Measurements from ENCODE around the gene CAMK2D.

Gene CAMK2D

GRCh38 chr4:113437129-113437528 lies 324.4 kb downstream of the CAMK2D start:
- peaks cover 3% of the 10 kb centered on the region; the same call in 1 of the 2 replicates for H3K4me1 ChIP-seq (ENCODE audit: control insufficient read depth, insufficient read depth, low read length)
- no CpG with 5 or more reads among the region's 3 CpGs for WGBS (ENCODE audit: insufficient coverage, insufficient read length)
- no peak for DNase-seq (ENCODE audit: low read depth, low spot score)

GRCh38 chr4:113436360-113436759 lies 325.2 kb downstream of the CAMK2D start:
- H3K27me3 ChIP-seq (ENCODE audit: control insufficient read depth, insufficient read depth, low read length), result no peaks in the 10 kb centered on the region
- H3K9me3 ChIP-seq (ENCODE audit: control insufficient read depth, insufficient read depth, low read length), result no peaks in the 10 kb centered on the region
- H3K36me3 ChIP-seq (ENCODE audit: control insufficient read depth, insufficient read depth, low read length), result no peaks in the 10 kb centered on the region
- H3K27ac ChIP-seq (ENCODE audit: low read length), result no peak overlapping the region
- peaks cover 3% of the 10 kb centered on the region; the same call in 1 of the 2 replicates for H3K4me1 ChIP-seq (ENCODE audit: control insufficient read depth, insufficient read depth, low read length)
- H3K4me3 ChIP-seq (ENCODE audit: low read length), result no peak overlapping the region
- no CpG with 5 or more reads among the region's 3 CpGs for WGBS (ENCODE audit: insufficient coverage, insufficient read length)
- DNase-seq (ENCODE audit: low read depth, low spot score), result no peak

More at GRCh38 chr4:113437129-113437528, 324.4 kb downstream of the CAMK2D start:
- Histone ChIP-seq H3K36me3 (ENCODE audit: control insufficient read depth, insufficient read depth, low read length) (no peaks in the 10 kb centered on the region), H3K27ac (ENCODE audit: low read length) (no peak overlapping the region), H3K27me3 (ENCODE audit: control insufficient read depth, insufficient read depth, low read length) (no peaks in the 10 kb centered on the region), H3K9me3 (ENCODE audit: control insufficient read depth, insufficient read depth, low read length) (no peaks in the 10 kb centered on the region), H3K4me3 (ENCODE audit: low read length) (no peak overlapping the region)

- Histone ChIP-seq H3K4me1 (ENCODE audit: control insufficient read depth, insufficient read depth, low read length) (peaks cover 3% of the 10 kb centered on the region; the same call in 1 of the 2 replicates), H3K27ac (ENCODE audit: low read length) (no peak overlapping the region), H3K36me3 (ENCODE audit: control insufficient read depth, insufficient read depth, low read length) (no peaks in the 10 kb centered on the region), H3K27me3 (ENCODE audit: control insufficient read depth, insufficient read depth, low read length) (no peaks in the 10 kb centered on the region), H3K4me3 (ENCODE audit: low read length) (no peak overlapping the region), H3K9me3 (ENCODE audit: control insufficient read depth, insufficient read depth, low read length) (no peaks in the 10 kb centered on the region)
- DNase-seq (ENCODE audit: low read depth, low spot score), result no peak
- WGBS (ENCODE audit: insufficient coverage, insufficient read length), result no CpG with 5 or more reads among the region's 7 CpGs
Measured at GRCh38 chr4:113435893-113436292, 325.6 kb downstream of the CAMK2D start.

DNA sequence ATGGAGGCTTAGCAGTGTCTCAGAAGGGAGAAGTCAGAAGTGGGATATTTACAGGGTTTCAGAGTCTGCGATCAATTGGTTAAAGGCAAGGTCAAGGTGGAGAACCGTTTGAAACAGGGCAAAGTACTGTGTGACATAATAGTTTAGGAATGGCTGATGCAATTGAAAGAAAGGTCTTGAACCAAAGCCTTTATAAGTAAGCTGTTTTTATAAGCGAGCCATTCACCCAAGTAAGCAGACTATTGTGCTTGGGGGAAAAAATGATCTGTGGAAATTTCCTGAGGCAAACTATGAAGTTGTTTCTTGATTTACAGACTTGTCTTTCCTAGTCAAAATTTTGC lies 327.3 kb downstream of the CAMK2D start:
- Histone ChIP-seq H3K27ac (ENCODE audit: low read length) (no peak overlapping the region), H3K27me3 (ENCODE audit: control insufficient read depth, insufficient read depth, low read length) (no peaks in the 10 kb centered on the region), H3K9me3 (ENCODE audit: control insufficient read depth, insufficient read depth, low read length) (no peaks in the 10 kb centered on the region), H3K4me3 (ENCODE audit: low read length) (no peak overlapping the region), H3K4me1 (ENCODE audit: control insufficient read depth, insufficient read depth, low read length) (peaks cover 3% of the 10 kb centered on the region; the same call in 1 of the 2 replicates), H3K36me3 (ENCODE audit: control insufficient read depth, insufficient read depth, low read length) (no peaks in the 10 kb centered on the region)
- WGBS (ENCODE audit: insufficient coverage, insufficient read length), result no CpG with 5 or more reads among the region's 3 CpGs
- DNase-seq (ENCODE audit: low read depth, low spot score), result no peak

DNA sequence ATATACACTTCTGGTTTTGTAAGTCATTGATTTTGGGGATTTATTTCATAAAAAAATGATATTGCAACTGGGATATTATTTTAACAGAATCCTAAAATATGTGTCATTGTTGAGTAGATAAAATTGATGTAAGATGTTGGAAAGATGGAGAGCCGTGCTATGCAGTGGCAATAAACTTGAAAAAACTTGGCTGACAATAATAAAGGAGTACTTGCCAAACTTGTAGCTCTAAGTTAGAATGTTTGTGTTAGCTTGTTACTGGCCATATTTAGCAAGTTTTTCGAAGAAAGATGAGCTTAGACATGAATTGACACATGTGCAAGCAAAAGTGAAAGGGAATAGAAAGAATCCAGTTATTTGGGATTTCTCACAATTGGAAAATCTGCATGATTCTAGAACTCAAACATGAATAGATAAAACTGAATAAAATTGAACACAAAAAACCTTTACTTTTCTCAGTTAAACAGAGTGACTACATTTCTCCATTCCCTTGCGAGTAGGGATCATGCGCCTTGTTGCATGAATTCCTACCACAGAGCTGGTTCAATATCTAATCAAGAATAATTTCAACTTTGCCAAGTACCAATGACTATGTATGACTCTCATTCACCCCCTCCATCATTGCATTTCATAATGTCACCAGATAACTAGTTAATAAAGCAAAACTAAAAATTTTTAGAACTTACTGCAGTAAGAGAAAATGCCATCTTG lies 327.8 kb downstream of the CAMK2D start:
- no peaks in the 10 kb centered on the region for H3K36me3 ChIP-seq (ENCODE audit: control insufficient read depth, insufficient read depth, low read length)
- WGBS (ENCODE audit: insufficient coverage, insufficient read length), result 100% methylated on average over 1 of the region's 4 CpGs
- peaks cover 3% of the 10 kb centered on the region; the same call in 1 of the 2 replicates for H3K4me1 ChIP-seq (ENCODE audit: control insufficient read depth, insufficient read depth, low read length)
- no peak overlapping the region for H3K27ac ChIP-seq (ENCODE audit: low read length)
- no peak overlapping the region for H3K4me3 ChIP-seq (ENCODE audit: low read length)
- no peaks in the 10 kb centered on the region for H3K27me3 ChIP-seq (ENCODE audit: control insufficient read depth, insufficient read depth, low read length)
- no peak for DNase-seq (ENCODE audit: low read depth, low spot score)
- H3K9me3 ChIP-seq (ENCODE audit: control insufficient read depth, insufficient read depth, low read length), result no peaks in the 10 kb centered on the region

DNA sequence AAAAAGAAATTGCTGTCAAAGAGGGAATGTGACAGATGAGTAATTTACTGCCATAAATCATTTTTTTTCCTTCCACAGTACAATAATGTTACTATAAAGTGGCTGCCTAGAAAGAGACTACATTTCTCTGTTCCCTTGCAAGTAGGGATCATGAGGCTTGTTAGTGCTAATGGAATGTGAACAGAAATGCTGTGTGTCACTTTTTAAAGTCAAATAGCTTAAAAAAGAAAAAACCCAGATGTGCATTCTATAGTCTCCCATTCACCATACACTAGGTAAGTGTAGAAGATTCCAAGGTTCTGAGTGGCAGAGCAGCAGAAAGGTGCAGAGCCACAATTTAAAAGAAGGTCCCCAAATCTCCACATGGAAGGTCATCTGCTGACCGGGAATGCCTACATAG lies 328.4 kb downstream of the CAMK2D start:
- H3K36me3 ChIP-seq (ENCODE audit: control insufficient read depth, insufficient read depth, low read length), result no peaks in the 10 kb centered on the region
- no peaks in the 10 kb centered on the region for H3K9me3 ChIP-seq (ENCODE audit: control insufficient read depth, insufficient read depth, low read length)
- H3K27ac ChIP-seq (ENCODE audit: low read length), result no peak overlapping the region
- no peak for DNase-seq (ENCODE audit: low read depth, low spot score)
- no peaks in the 10 kb centered on the region for H3K27me3 ChIP-seq (ENCODE audit: control insufficient read depth, insufficient read depth, low read length)
- H3K4me1 ChIP-seq (ENCODE audit: control insufficient read depth, insufficient read depth, low read length), result peaks cover 3% of the 10 kb centered on the region; the same call in 1 of the 2 replicates
- no CpG with 5 or more reads among the region's 1 CpG for WGBS (ENCODE audit: insufficient coverage, insufficient read length)
- no peak overlapping the region for H3K4me3 ChIP-seq (ENCODE audit: low read length)

DNA sequence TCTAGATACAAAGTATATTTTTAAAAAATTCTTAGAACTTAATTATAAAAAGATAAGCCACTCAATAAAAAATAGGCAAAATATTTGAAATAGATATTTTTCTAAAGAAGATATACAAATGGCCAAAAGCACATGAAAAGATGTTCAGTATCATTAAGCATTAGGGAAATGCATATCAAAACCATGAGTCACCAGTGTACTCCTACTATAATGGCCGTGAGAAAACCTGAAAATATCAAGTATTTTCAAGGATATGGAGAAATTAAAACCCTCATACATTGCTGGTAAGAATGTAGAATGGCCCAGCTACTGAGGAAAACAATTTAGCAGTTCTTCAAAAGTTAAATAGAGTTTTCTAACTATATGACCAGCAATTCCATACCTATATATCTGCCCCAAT lies 337.9 kb downstream of the CAMK2D start:
- no peaks in the 10 kb centered on the region for H3K9me3 ChIP-seq (ENCODE audit: control insufficient read depth, insufficient read depth, low read length)
- H3K27me3 ChIP-seq (ENCODE audit: control insufficient read depth, insufficient read depth, low read length), result no peaks in the 10 kb centered on the region
- no CpG with 5 or more reads among the region's 1 CpG for WGBS (ENCODE audit: insufficient coverage, insufficient read length)
- H3K36me3 ChIP-seq (ENCODE audit: control insufficient read depth, insufficient read depth, low read length), result no peaks in the 10 kb centered on the region
- no peak overlapping the region for H3K27ac ChIP-seq (ENCODE audit: low read length)
- H3K4me1 ChIP-seq (ENCODE audit: control insufficient read depth, insufficient read depth, low read length), result no peaks in the 10 kb centered on the region
- no peak for DNase-seq (ENCODE audit: low read depth, low spot score)
- H3K4me3 ChIP-seq (ENCODE audit: low read length), result no peak overlapping the region

DNA sequence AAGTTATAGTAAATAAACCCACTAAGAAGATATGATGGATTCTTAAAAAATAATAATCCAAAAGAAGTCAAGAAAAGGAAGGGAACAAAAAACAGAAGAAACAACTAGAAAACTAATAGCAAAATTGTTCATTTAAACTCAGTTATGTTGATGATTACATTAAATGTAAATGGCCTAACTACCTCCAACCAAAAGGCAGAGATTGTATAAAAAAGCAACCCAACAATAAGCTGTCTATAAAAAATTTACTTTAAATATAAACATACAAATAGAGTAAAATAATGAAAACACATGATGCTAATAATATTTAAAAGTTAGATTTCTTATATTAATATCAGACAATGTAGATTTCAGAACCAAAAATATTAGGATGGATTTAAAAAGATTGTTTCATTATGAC lies 340.6 kb downstream of the CAMK2D start:
- DNase-seq (ENCODE audit: low read depth, low spot score), result no peak
- no peak overlapping the region for H3K4me3 ChIP-seq (ENCODE audit: low read length)
- no peaks in the 10 kb centered on the region for H3K4me1 ChIP-seq (ENCODE audit: control insufficient read depth, insufficient read depth, low read length)
- no peaks in the 10 kb centered on the region for H3K27me3 ChIP-seq (ENCODE audit: control insufficient read depth, insufficient read depth, low read length)
- no peaks in the 10 kb centered on the region for H3K9me3 ChIP-seq (ENCODE audit: control insufficient read depth, insufficient read depth, low read length)
- no peaks in the 10 kb centered on the region for H3K36me3 ChIP-seq (ENCODE audit: control insufficient read depth, insufficient read depth, low read length)
- H3K27ac ChIP-seq (ENCODE audit: low read length), result no peak overlapping the region

- Histone ChIP-seq H3K4me1 (ENCODE audit: control insufficient read depth, insufficient read depth, low read length) (no peaks in the 10 kb centered on the region), H3K36me3 (ENCODE audit: control insufficient read depth, insufficient read depth, low read length) (no peaks in the 10 kb centered on the region), H3K4me3 (ENCODE audit: low read length) (no peak overlapping the region), H3K9me3 (ENCODE audit: control insufficient read depth, insufficient read depth, low read length) (no peaks in the 10 kb centered on the region), H3K27ac (ENCODE audit: low read length) (no peak overlapping the region), H3K27me3 (ENCODE audit: control insufficient read depth, insufficient read depth, low read length) (no peaks in the 10 kb centered on the region)
- no peak for DNase-seq (ENCODE audit: low read depth, low spot score)
- WGBS (ENCODE audit: insufficient coverage, insufficient read length), result no CpG with 5 or more reads among the region's 2 CpGs
Measured at GRCh38 chr4:113419631-113420030, 341.9 kb downstream of the CAMK2D start.

DNA sequence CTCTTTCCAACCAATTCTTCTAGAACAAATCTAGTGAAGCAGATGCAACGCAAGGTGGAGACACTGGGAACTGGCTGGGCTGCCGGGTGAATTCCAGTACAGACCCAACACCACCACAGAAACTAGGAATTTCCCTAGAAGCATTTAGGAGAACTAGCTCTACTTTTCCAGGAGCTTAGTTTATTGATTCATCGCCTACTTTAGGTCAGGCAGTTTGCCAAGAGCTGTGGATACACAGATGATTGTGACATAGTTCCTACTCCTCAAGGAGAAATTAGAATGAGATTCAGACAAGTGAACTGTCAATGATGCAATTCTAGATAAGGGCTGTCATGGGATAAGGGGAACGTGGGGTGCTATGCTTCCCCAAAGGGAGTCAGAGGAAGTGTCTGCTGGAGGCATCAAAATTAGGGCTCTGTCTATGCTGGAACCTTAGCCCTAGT lies 350.0 kb downstream of the CAMK2D start:
- DNase-seq (ENCODE audit: low read depth, low spot score), result no peak

DNA sequence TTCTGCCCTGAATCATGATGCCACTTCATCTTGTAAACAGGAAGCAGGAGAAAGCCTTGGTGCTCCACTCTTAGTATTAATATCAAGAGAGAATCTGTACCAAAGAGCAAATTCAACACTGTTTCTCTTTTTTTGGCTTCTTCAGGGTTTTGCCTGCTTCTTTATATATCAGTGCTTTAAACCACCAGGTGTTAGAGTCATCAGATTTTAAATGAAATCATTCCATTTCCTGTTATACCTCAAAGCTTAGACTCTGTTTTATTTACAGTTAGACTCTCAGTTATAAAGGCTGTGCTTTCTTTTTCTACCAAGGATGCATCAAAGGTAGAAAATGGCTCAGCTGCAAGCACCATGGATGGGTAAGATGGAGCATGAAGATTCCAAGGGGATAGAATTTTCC lies 350.9 kb downstream of the CAMK2D start:
- no peaks in the 10 kb centered on the region for H3K36me3 ChIP-seq (ENCODE audit: control insufficient read depth, insufficient read depth, low read length)
- DNase-seq (ENCODE audit: low read depth, low spot score), result no peak
- no peaks in the 10 kb centered on the region for H3K27me3 ChIP-seq (ENCODE audit: control insufficient read depth, insufficient read depth, low read length)
- no peaks in the 10 kb centered on the region for H3K9me3 ChIP-seq (ENCODE audit: control insufficient read depth, insufficient read depth, low read length)
- H3K4me3 ChIP-seq (ENCODE audit: low read length), result no peak overlapping the region
- no peak overlapping the region for H3K27ac ChIP-seq (ENCODE audit: low read length)
- no peaks in the 10 kb centered on the region; the same call in 1 of the 2 replicates for H3K4me1 ChIP-seq (ENCODE audit: control insufficient read depth, insufficient read depth, low read length)

More for the DNA sequence above, 350.0 kb downstream of the CAMK2D start:
- Histone ChIP-seq H3K27ac (ENCODE audit: low read length) (no peak overlapping the region), H3K36me3 (ENCODE audit: control insufficient read depth, insufficient read depth, low read length) (no peaks in the 10 kb centered on the region), H3K4me1 (ENCODE audit: control insufficient read depth, insufficient read depth, low read length) (no peaks in the 10 kb centered on the region; the same call in 1 of the 2 replicates), H3K9me3 (ENCODE audit: control insufficient read depth, insufficient read depth, low read length) (no peaks in the 10 kb centered on the region), H3K4me3 (ENCODE audit: low read length) (no peak overlapping the region), H3K27me3 (ENCODE audit: control insufficient read depth, insufficient read depth, low read length) (no peaks in the 10 kb centered on the region)
- no CpG with 5 or more reads among the region's 4 CpGs for WGBS (ENCODE audit: insufficient coverage, insufficient read length)

Measured in iPS DF 6.9 (cell line).